Trophoblast cell (in vitro differentiated cells and primary cell): ENCODE measurements around the gene POP7.
"Not testable (repeated sequence)": the region's sequence is repeated elsewhere in the genome, so short reads cannot be mapped to it uniquely, and the experiment has no call there.

Experiments used
- DNase-seq, 2 donors: peaks; one replicate each; pipeline ENCODE4 v3.0.0-alpha.2; 2016
- H2AFZ ChIP-seq: 2 replicates; pipeline ENCODE4 v1.6.1; 2013; ENCODE audit warnings: low read length, moderate library complexity, mild to moderate bottlenecking; ENCODE audit not compliant: insufficient read depth, poor library complexity
- H2AK5ac ChIP-seq: 2 replicates; pipeline ENCODE4 v1.6.1; 2013; ENCODE audit warnings: mild to moderate bottlenecking, low read length
- H2BK120ac ChIP-seq: 2 replicates; pipeline ENCODE4 v1.6.1; 2013; ENCODE audit warnings: low read length, mild to moderate bottlenecking, moderate library complexity; ENCODE audit not compliant: insufficient read depth, poor library complexity
- H2BK12ac ChIP-seq: 2 replicates; pipeline ENCODE4 v1.6.1; 2013; ENCODE audit warnings: mild to moderate bottlenecking, low read length, moderate library complexity
- H2BK5ac ChIP-seq: 2 replicates; pipeline ENCODE4 v1.6.1; 2013; ENCODE audit warnings: low read length, low read depth, moderate library complexity, mild to moderate bottlenecking; ENCODE audit not compliant: poor library complexity
- H3K14ac ChIP-seq: 2 replicates; pipeline ENCODE4 v1.6.1; 2013; ENCODE audit warnings: mild to moderate bottlenecking, low read length
- H3K18ac ChIP-seq: 2 replicates; pipeline ENCODE4 v1.6.1; 2013; ENCODE audit warnings: mild to moderate bottlenecking, low read length
- H3K23ac ChIP-seq: 2 replicates; pipeline ENCODE4 v1.6.1; 2013; ENCODE audit warnings: low read length
- H3K27ac ChIP-seq: 2 replicates; pipeline ENCODE4 v1.5.1; 2013; ENCODE audit warnings: low read depth, mild to moderate bottlenecking, inconsistent platforms, low read length, moderate library complexity
- H3K27me3 ChIP-seq: 2 replicates; pipeline ENCODE4 v1.6.1; 2013; ENCODE audit warnings: inconsistent platforms, mild to moderate bottlenecking, low read length, moderate library complexity; ENCODE audit not compliant: insufficient read depth
- H3K36me3 ChIP-seq, 2 experiments: 1 replicate in 1 of 2; 2 replicates in 1 of 2; pipeline ENCODE4 v1.6.1; 2013; ENCODE audit warnings: low read length in 2 of 2, mild to moderate bottlenecking in 2 of 2, moderate library complexity in 1 of 2; ENCODE audit not compliant: insufficient read depth in 2 of 2, control insufficient read depth in 1 of 2
- H3K4ac ChIP-seq: 2 replicates; pipeline ENCODE4 v1.6.1; 2013; ENCODE audit warnings: low read depth, mild to moderate bottlenecking, low read length, moderate library complexity
- H3K4me1 ChIP-seq, 2 experiments: 1 replicate in 1 of 2; 2 replicates in 1 of 2; pipeline ENCODE4 v1.6.1; 2013; ENCODE audit warnings: low read length in 2 of 2, mild to moderate bottlenecking in 2 of 2, moderate library complexity in 1 of 2; ENCODE audit not compliant: insufficient read depth in 2 of 2, control insufficient read depth in 1 of 2
- H3K4me2 ChIP-seq: 2 replicates; pipeline ENCODE4 v1.6.1; 2013; ENCODE audit warnings: inconsistent platforms, mild to moderate bottlenecking, low read length, moderate library complexity
- H3K4me3 ChIP-seq: 2 replicates; pipeline ENCODE4 v1.5.1; 2013; ENCODE audit warnings: mild to moderate bottlenecking, low read depth, low read length, inconsistent platforms
- H3K79me1 ChIP-seq: one replicate; pipeline ENCODE4 v1.6.1; 2013; ENCODE audit warnings: low read length
- H3K79me2 ChIP-seq: 2 replicates; pipeline ENCODE4 v1.6.1; 2013; ENCODE audit warnings: low read length, mild to moderate bottlenecking; ENCODE audit not compliant: control insufficient read depth, insufficient read depth, poor library complexity
- H3K9ac ChIP-seq: 2 replicates; pipeline ENCODE4 v1.6.1; 2013; ENCODE audit warnings: mild to moderate bottlenecking, low read length
- H3K9me3 ChIP-seq: 2 replicates; pipeline ENCODE4 v1.6.1; 2013; ENCODE audit warnings: low read depth, mild to moderate bottlenecking, control low read depth, inconsistent platforms, low read length; ENCODE audit not compliant: insufficient read depth
- H4K12ac ChIP-seq: 2 replicates; pipeline ENCODE4 v1.6.1; 2013; ENCODE audit warnings: low read depth, mild to moderate bottlenecking, low read length, moderate library complexity
- H4K8ac ChIP-seq: 2 replicates; pipeline ENCODE4 v1.6.1; 2013; ENCODE audit warnings: low read depth, mild to moderate bottlenecking, low read length, moderate library complexity
- H4K91ac ChIP-seq: one replicate; pipeline ENCODE4 v1.6.1; 2013; ENCODE audit warnings: low read depth, mild to moderate bottlenecking, low read length, moderate library complexity
- WGBS: extraction: QIAGEN DNeasy Blood & Tissue Kit; methylation state at CpG from one replicate; pipeline ENCODE4 v1.1.7; 2013; ENCODE audit warnings: missing lambda C conversion rate; ENCODE audit not compliant: insufficient read length, insufficient coverage; ENCODE audit errors: extremely low coverage; 5-methylcytosine and 5-hydroxymethylcytosine counted together

The POP7 gene

GRCh38 chr7:100711369-100711768, 5.4 kb downstream of the POP7 start:
- Histone ChIP-seq H4K12ac (no peak overlapping the region), H3K27me3 (no peaks in the 10 kb centered on the region), H3K4me1 (peaks cover 9 to 10% of the 10 kb centered on the region in 2 experiments)

GRCh38 chr7:100714725-100715124, 8.8 kb downstream of the POP7 start:
- Histone ChIP-seq H3K14ac (no peak overlapping the region), H3K27ac (no peak overlapping the region), H3K4me1 (no peaks in the 10 kb centered on the region), H3K79me2 (no peaks in the 10 kb centered on the region), H3K9me3 (peaks cover 5% of the 10 kb centered on the region), H3K23ac (no peak overlapping the region), H4K8ac (no peak overlapping the region), H3K18ac (no peak overlapping the region), H3K4ac (no peak overlapping the region), H2BK12ac (no peak overlapping the region), H4K12ac (no peak overlapping the region), H2AFZ (no peak overlapping the region), H3K36me3 (no peaks in the 10 kb centered on the region), H2AK5ac (no peak overlapping the region), H3K4me2 (no peak overlapping the region), H3K79me1 (no peaks in the 10 kb centered on the region), H3K4me3 (no peak overlapping the region), H3K27me3 (peaks cover 3% of the 10 kb centered on the region), H4K91ac (no peak overlapping the region), H2BK120ac (no peak overlapping the region), H3K9ac (no peak overlapping the region), H2BK5ac (no peak overlapping the region)
- no CpG with 5 or more reads among the region's 8 CpGs for WGBS
- DNase-seq = no peak

More at GRCh38 chr7:100711369-100711768, 5.4 kb downstream of the POP7 start:
- H3K14ac ChIP-seq = no peak overlapping the region
- H3K23ac ChIP-seq = no peak overlapping the region
- H3K9me3 ChIP-seq = no peaks in the 10 kb centered on the region
- no peak overlapping the region for H3K18ac ChIP-seq
- no peak overlapping the region for H2BK5ac ChIP-seq
- H3K36me3 ChIP-seq = peaks cover 10 to 14% of the 10 kb centered on the region in 2 experiments
- H3K9ac ChIP-seq = no peak overlapping the region
- H2AFZ ChIP-seq = no peak overlapping the region
- H2BK12ac ChIP-seq = no peak overlapping the region
- H2AK5ac ChIP-seq = no peak overlapping the region
- H3K4me3 ChIP-seq = no peak overlapping the region
- H3K79me2 ChIP-seq = peaks cover 9% of the 10 kb centered on the region
- WGBS = no CpG with 5 or more reads among the region's 11 CpGs
- no peaks in the 10 kb centered on the region for H3K79me1 ChIP-seq
- H4K91ac ChIP-seq = no peak overlapping the region
- no peak overlapping the region for H4K8ac ChIP-seq
- no peak overlapping the region for H2BK120ac ChIP-seq
- H3K4me2 ChIP-seq = no peak overlapping the region
- H3K4ac ChIP-seq = no peak overlapping the region
- H3K27ac ChIP-seq = no peak overlapping the region
- DNase-seq = no peak

DNA sequence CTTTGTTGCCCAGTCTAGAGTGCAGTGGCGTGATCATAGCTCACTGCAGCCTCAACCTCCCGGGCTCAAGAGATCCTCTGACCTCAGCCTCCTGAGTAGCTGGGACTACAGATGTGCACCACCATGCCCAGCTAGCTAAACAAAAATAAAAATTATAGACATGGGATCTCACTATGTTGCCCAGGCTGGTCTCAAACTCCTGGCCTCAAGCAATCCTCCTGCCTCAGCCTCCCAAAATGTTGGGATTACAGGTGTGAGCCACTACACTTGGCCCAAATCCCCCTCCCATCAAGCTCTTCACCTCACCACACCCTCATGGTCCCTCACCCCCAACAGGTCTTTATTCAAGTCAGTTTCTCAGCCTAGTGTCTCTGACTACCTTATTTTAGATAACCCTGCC, 11.2 kb downstream of the POP7 start:
- not testable (repeated sequence) for H3K4me1 ChIP-seq, H2BK120ac ChIP-seq, H2BK5ac ChIP-seq, H4K8ac ChIP-seq, H3K4me2 ChIP-seq, H4K12ac ChIP-seq, H3K9ac ChIP-seq, H3K18ac ChIP-seq, H2AFZ ChIP-seq, H3K14ac ChIP-seq, H3K36me3 ChIP-seq, H3K9me3 ChIP-seq, H4K91ac ChIP-seq, H2AK5ac ChIP-seq, H3K27ac ChIP-seq, H3K79me2 ChIP-seq, H3K79me1 ChIP-seq, DNase-seq, H3K23ac ChIP-seq, H3K4ac ChIP-seq, H3K4me3 ChIP-seq, H2BK12ac ChIP-seq
- peaks cover 21% of the 10 kb centered on the region for H3K27me3 ChIP-seq
- WGBS = no CpG with 5 or more reads among the region's 2 CpGs

- H3K4ac ChIP-seq = no peak overlapping the region
- H4K91ac ChIP-seq = no peak overlapping the region
- H2BK12ac ChIP-seq = no peak overlapping the region
- H3K4me2 ChIP-seq = no peak overlapping the region
- H3K9me3 ChIP-seq = peaks cover 9% of the 10 kb centered on the region
- no peak overlapping the region for H2AK5ac ChIP-seq
- no peak overlapping the region for H2AFZ ChIP-seq
- no peak overlapping the region for H2BK5ac ChIP-seq
- WGBS = no CpG with 5 or more reads among the region's 8 CpGs
- no peak overlapping the region for H3K27ac ChIP-seq
- no peak overlapping the region for H3K4me3 ChIP-seq
- peaks cover 4 to 7% of the 10 kb centered on the region in 2 experiments for H3K4me1 ChIP-seq
- H3K18ac ChIP-seq = no peak overlapping the region
- no peaks in the 10 kb centered on the region for H3K36me3 ChIP-seq
- H3K79me2 ChIP-seq = no peaks in the 10 kb centered on the region
- H3K9ac ChIP-seq = no peak overlapping the region
- H3K14ac ChIP-seq = no peak overlapping the region
- H4K8ac ChIP-seq = no peak overlapping the region
- no peaks in the 10 kb centered on the region for H3K79me1 ChIP-seq
- H2BK120ac ChIP-seq = no peak overlapping the region
- H4K12ac ChIP-seq = no peak overlapping the region
- no peak for DNase-seq
- peaks cover 21% of the 10 kb centered on the region for H3K27me3 ChIP-seq
- no peak overlapping the region for H3K23ac ChIP-seq
These were observed 13.8 kb downstream of the POP7 start for GRCh38 chr7:100719523-100720278.
